OCI-LY1 (cell line): ENCODE data around the gene EVC.

Source experiments
- H2AFZ ChIP-seq: fragments of 200-600 bp; sonication (generic), shearing (Covaris generic); 2 replicates; pipeline ENCODE4 v1.6.0; 2014; ENCODE audit warnings: antibody characterized with exemption, mild to moderate bottlenecking, low read length
- H3F3A ChIP-seq: fragments of 200-600 bp; sonication (generic), shearing (Covaris generic); 2 replicates; pipeline ENCODE4 v1.6.0; 2014; ENCODE audit warnings: mild to moderate bottlenecking, antibody characterized with exemption, low read length, moderate library complexity; ENCODE audit not compliant: insufficient read depth
- H3K27ac ChIP-seq: fragments of 200-600 bp; sonication (generic); 2 replicates; pipeline ENCODE4 v1.5.1; 2014; ENCODE audit warnings: low read length, mixed run types, mild to moderate bottlenecking, low read depth; ENCODE audit not compliant: poor library complexity, severe bottlenecking
- H3K27me3 ChIP-seq: fragments of 200-600 bp; sonication (generic); 2 replicates; pipeline ENCODE4 v1.6.0; 2014; ENCODE audit warnings: antibody characterized with exemption, mild to moderate bottlenecking, low read length, moderate library complexity; ENCODE audit not compliant: insufficient read depth
- H3K36me3 ChIP-seq: fragments of 200-600 bp; sonication (generic); 2 replicates; pipeline ENCODE4 v1.6.1; 2014; ENCODE audit warnings: mild to moderate bottlenecking, antibody characterized with exemption, low read length, moderate library complexity, mixed read lengths; ENCODE audit not compliant: insufficient read depth
- H3K4me1 ChIP-seq: fragments of 200-600 bp; sonication (generic); 2 replicates; pipeline ENCODE4 v1.5.1; 2014; ENCODE audit warnings: mild to moderate bottlenecking, low read length, moderate library complexity; ENCODE audit not compliant: insufficient read depth, severe bottlenecking
- H3K4me2 ChIP-seq: fragments of 200-600 bp; sonication (generic), shearing (Covaris generic); 2 replicates; pipeline ENCODE4 v1.6.1; 2014; ENCODE audit warnings: low read length
- H3K4me3 ChIP-seq: fragments of 200-600 bp; sonication (generic); 2 replicates; pipeline ENCODE4 v1.5.1; 2014; ENCODE audit warnings: low read length, low read depth, mild to moderate bottlenecking, mixed read lengths; ENCODE audit not compliant: poor library complexity, severe bottlenecking
- H3K79me2 ChIP-seq: fragments of 200-600 bp; shearing (Covaris generic); 2 replicates; pipeline ENCODE4 v1.6.1; 2016; ENCODE audit warnings: mixed run types, low read length, mixed read lengths; ENCODE audit not compliant: insufficient read depth
- H3K9ac ChIP-seq: fragments of 200-600 bp; sonication (generic), shearing (Covaris generic); 2 replicates; pipeline ENCODE4 v1.6.1; 2014; ENCODE audit warnings: mild to moderate bottlenecking, low read length, mixed read lengths
- H3K9me2 ChIP-seq: fragments of 200-600 bp; sonication (generic), shearing (Covaris generic); 2 replicates; pipeline ENCODE4 v1.6.1; 2014; ENCODE audit warnings: low read depth, mild to moderate bottlenecking, low read length, mixed read lengths
- H3K9me3 ChIP-seq: fragments of 200-600 bp; shearing (Covaris generic); 2 replicates; pipeline ENCODE4 v1.6.1; 2014; ENCODE audit warnings: low read length, mixed read lengths
- H4K20me1 ChIP-seq: fragments of 200-600 bp; sonication (generic), shearing (Covaris generic); 2 replicates; pipeline ENCODE4 v1.6.0; 2016; ENCODE audit warnings: mild to moderate bottlenecking, low read length; ENCODE audit not compliant: insufficient read depth
- CTCF ChIP-seq: fragments of 200-600 bp; sonication (generic), shearing (Covaris generic); IDR thresholded peaks from 2 replicates; pipeline ENCODE4 v1.5.1; 2017; ENCODE audit warnings: mild to moderate bottlenecking, antibody characterized with exemption, low read length, moderate library complexity, mixed read lengths
- EZH2 ChIP-seq: fragments of 200-600 bp; sonication (generic), shearing (Covaris generic); IDR thresholded peaks from 2 replicates; pipeline ENCODE4 v1.8.0; 2017; ENCODE audit warnings: borderline replicate concordance, mixed run types, mild to moderate bottlenecking, antibody characterized with exemption, low read length, moderate library complexity, mixed read lengths

Gene EVC

GRCh38 chr4:5716391-5716790, 5.4 kb downstream of the EVC start:
- H4K20me1 ChIP-seq: no peaks in the 10 kb centered on the region
- TF ChIP-seq CTCF (no peak), EZH2 (no peak)
- no peak overlapping the region for H3K27ac ChIP-seq
- no peaks in the 10 kb centered on the region for H3K27me3 ChIP-seq
- no peaks in the 10 kb centered on the region for H3K9me3 ChIP-seq
- no peak overlapping the region for H3K4me3 ChIP-seq
- peaks cover 7% of the 10 kb centered on the region for H3K36me3 ChIP-seq
- no peaks in the 10 kb centered on the region for H3K79me2 ChIP-seq
- no peaks in the 10 kb centered on the region for H3K9me2 ChIP-seq
- H3F3A ChIP-seq: no peaks in the 10 kb centered on the region
- peaks cover 26% of the 10 kb centered on the region for H3K4me1 ChIP-seq
- no peak overlapping the region for H3K9ac ChIP-seq
- no peak overlapping the region for H2AFZ ChIP-seq
- H3K4me2 ChIP-seq: no peak overlapping the region

- H3K36me3 ChIP-seq: peaks cover 7% of the 10 kb centered on the region
Measured at GRCh38 chr4:5717449-5718158, 6.6 kb downstream of the EVC start.

GRCh38 chr4:5718411-5718810, 7.4 kb downstream of the EVC start:
- H3K9me3 ChIP-seq: no peaks in the 10 kb centered on the region
- H3K9ac ChIP-seq: no peak overlapping the region
- no peaks in the 10 kb centered on the region for H4K20me1 ChIP-seq
- H3K27ac ChIP-seq: no peak overlapping the region
- no peak overlapping the region for H2AFZ ChIP-seq
- no peak for TF ChIP-seq CTCF
- TF ChIP-seq EZH2: no peak
- no peak overlapping the region for H3K4me2 ChIP-seq
- H3K36me3 ChIP-seq: peaks cover 7% of the 10 kb centered on the region
- no peaks in the 10 kb centered on the region for H3K9me2 ChIP-seq
- H3K79me2 ChIP-seq: no peaks in the 10 kb centered on the region
- H3K27me3 ChIP-seq: no peaks in the 10 kb centered on the region
- no peaks in the 10 kb centered on the region for H3F3A ChIP-seq
- H3K4me1 ChIP-seq: peaks cover 11% of the 10 kb centered on the region
- H3K4me3 ChIP-seq: no peak overlapping the region

More at GRCh38 chr4:5717449-5718158, 6.6 kb downstream of the EVC start:
- Histone ChIP-seq H3K27me3 (no peaks in the 10 kb centered on the region), H3K79me2 (no peaks in the 10 kb centered on the region), H3K4me2 (no peak overlapping the region), H3F3A (no peaks in the 10 kb centered on the region), H4K20me1 (no peaks in the 10 kb centered on the region), H3K9me2 (no peaks in the 10 kb centered on the region), H3K4me1 (peaks cover 16% of the 10 kb centered on the region), H3K9me3 (no peaks in the 10 kb centered on the region), H3K27ac (no peak overlapping the region), H3K9ac (no peak overlapping the region), H2AFZ (no peak overlapping the region), H3K4me3 (no peak overlapping the region)
- TF ChIP-seq CTCF (no peak), EZH2 (no peak)
